Measurements from ENCODE around the gene PRC1.

The PRC1 gene

DNA sequence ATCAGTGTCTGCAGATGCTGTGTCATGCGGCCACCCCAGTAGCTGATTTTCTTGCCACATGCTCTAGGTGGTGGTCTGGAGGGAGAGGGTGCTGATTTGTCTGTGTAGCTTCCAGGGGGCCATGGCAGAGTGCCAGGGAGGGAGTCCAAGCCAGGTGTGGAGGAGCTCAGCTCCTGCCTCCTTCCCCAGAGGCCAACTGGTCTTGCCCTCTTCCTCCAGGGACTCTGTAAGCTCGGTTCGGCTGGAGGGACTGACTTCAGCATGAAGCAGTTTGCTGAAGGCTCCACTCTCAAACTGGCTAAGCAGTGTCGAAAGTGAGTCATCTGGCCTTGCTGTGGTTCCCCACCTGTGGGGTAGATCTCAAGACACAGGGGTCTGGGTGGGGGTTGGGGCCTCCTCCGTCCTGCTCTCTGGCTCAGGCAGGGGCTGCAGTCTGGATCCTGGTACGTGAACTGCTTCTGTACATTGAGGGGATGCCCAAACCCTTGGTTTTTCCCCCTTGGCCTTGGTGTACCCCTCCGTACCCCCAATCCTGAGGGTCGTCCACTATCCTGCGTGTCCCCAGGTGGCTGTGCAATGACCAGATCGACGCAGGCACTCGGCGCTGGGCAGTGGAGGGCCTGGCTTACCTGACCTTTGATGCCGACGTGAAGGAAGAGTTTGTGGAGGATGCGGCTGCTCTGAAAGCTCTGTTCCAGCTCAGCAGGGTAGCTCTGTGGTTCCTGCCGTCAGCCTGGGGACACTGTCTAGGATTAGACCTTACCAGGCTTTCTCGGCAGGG lies 46.6 kb downstream of the PRC1 start:
- Histone ChIP-seq H3K27ac (ENCODE audit: insufficient read depth, low read length, poor library complexity, severe bottlenecking) (no peak overlapping the region), H3K27me3 (replicated peaks; ENCODE audit: control insufficient read depth, insufficient read depth, low read length, poor library complexity, severe bottlenecking) (no peaks in the 10 kb centered on the region), H3K36me3 (ENCODE audit: control insufficient read depth, insufficient read depth, low read length) (peaks cover 73% of the 10 kb centered on the region), H3K4me3 (ENCODE audit: insufficient read depth, low read depth, low read length, poor library complexity, severe bottlenecking) (no peak overlapping the region), H3K4me1 (ENCODE audit: control insufficient read depth, insufficient read depth, low read length, poor library complexity, severe bottlenecking) (no peaks in the 10 kb centered on the region), H3K9me3 (ENCODE audit: control insufficient read depth, low read length) (no peaks in the 10 kb centered on the region)
- no peak for DNase-seq

DNA sequence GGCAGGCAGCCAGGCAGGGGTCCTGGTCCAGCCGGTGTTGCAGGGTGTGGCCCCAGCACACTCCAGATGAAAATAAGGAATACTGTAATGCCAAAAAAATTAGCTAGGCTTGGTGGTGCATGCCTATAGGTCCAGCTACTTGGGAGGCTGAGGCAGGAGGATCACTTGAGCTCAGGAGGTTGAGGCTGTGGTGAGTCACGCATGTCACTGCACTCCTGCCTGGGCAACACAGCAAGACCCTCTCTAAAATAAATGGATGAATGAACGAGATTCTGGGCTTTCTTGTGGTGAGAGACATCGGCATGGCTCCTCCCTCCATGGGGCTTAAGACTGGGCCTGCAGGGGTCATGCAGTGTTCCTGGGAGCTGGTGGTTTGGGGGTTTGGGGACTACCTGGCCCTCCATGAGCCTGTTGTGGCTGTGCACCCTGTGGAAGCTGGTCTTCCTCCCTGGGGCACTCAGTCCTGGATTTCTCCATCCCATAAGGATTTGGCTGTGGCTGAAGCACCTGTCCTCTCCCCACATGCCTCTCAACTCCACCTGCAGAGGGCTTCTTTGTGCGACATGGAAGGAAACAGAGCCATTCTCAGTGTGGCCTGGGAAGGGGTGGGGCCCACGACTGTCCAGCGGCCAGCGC lies 47.3 kb downstream of the PRC1 start:
- no peaks in the 10 kb centered on the region for H3K4me1 ChIP-seq (ENCODE audit: control insufficient read depth, insufficient read depth, low read length, poor library complexity, severe bottlenecking)
- H3K36me3 ChIP-seq (ENCODE audit: control insufficient read depth, insufficient read depth, low read length), result peaks cover 77% of the 10 kb centered on the region
- H3K4me3 ChIP-seq (ENCODE audit: insufficient read depth, low read depth, low read length, poor library complexity, severe bottlenecking), result no peak overlapping the region
- no peaks in the 10 kb centered on the region for H3K27me3 ChIP-seq (replicated peaks; ENCODE audit: control insufficient read depth, insufficient read depth, low read length, poor library complexity, severe bottlenecking)
- no peak overlapping the region for H3K27ac ChIP-seq (ENCODE audit: insufficient read depth, low read length, poor library complexity, severe bottlenecking)
- no peak for DNase-seq
- no peaks in the 10 kb centered on the region for H3K9me3 ChIP-seq (ENCODE audit: control insufficient read depth, low read length)

DNA sequence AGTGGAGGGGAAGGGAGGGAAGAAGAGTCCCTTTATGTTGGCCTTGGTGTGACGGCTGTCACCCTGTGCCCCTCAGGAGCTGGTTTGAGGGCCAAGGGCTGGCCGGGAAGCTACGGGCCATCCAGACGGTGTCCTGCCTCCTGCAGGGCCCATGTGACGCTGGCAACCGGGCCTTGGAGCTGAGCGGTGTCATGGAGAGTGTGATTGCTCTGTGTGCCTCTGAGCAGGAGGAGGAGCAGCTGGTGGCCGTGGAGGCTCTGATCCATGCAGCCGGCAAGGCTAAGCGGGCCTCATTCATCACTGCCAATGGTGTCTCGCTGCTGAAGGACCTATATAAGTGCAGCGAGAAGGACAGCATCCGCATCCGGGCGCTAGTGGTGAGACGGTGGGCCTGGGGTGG lies 47.8 kb downstream of the PRC1 start:
- H3K4me3 ChIP-seq (ENCODE audit: insufficient read depth, low read depth, low read length, poor library complexity, severe bottlenecking), result no peak overlapping the region
- no peaks in the 10 kb centered on the region for H3K27me3 ChIP-seq (replicated peaks; ENCODE audit: control insufficient read depth, insufficient read depth, low read length, poor library complexity, severe bottlenecking)
- H3K27ac ChIP-seq (ENCODE audit: insufficient read depth, low read length, poor library complexity, severe bottlenecking), result no peak overlapping the region
- H3K36me3 ChIP-seq (ENCODE audit: control insufficient read depth, insufficient read depth, low read length), result peaks cover 82% of the 10 kb centered on the region
- H3K4me1 ChIP-seq (ENCODE audit: control insufficient read depth, insufficient read depth, low read length, poor library complexity, severe bottlenecking), result no peaks in the 10 kb centered on the region
- H3K9me3 ChIP-seq (ENCODE audit: control insufficient read depth, low read length), result no peaks in the 10 kb centered on the region
- no peak for DNase-seq

DNA sequence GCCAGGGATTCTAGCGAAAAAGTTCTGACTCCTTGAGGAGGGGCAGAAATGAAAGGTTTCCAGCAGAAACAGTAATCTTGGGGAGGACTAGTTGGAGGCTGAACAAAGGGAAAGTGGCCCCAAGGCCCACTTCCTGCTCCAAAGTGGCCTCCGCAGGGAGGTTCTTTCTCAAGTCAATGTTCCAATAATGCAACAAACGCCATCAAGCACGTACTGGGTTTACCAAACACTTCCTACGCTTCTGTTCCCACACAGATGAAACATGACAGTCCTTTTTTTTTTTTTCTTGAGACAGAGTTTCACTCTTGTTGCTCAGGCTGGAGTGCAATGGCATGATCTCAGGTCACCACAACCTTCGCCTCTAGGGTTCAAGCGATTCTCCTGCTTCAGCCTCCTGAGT lies 49.2 kb downstream of the PRC1 start:
- H3K27ac ChIP-seq (ENCODE audit: insufficient read depth, low read length, poor library complexity, severe bottlenecking), result no peak overlapping the region
- no peaks in the 10 kb centered on the region for H3K27me3 ChIP-seq (replicated peaks; ENCODE audit: control insufficient read depth, insufficient read depth, low read length, poor library complexity, severe bottlenecking)
- H3K36me3 ChIP-seq (ENCODE audit: control insufficient read depth, insufficient read depth, low read length), result peaks cover 88% of the 10 kb centered on the region
- no peak overlapping the region for H3K4me3 ChIP-seq (ENCODE audit: insufficient read depth, low read depth, low read length, poor library complexity, severe bottlenecking)
- H3K4me1 ChIP-seq (ENCODE audit: control insufficient read depth, insufficient read depth, low read length, poor library complexity, severe bottlenecking), result no peaks in the 10 kb centered on the region
- DNase-seq, result no peak
- H3K9me3 ChIP-seq (ENCODE audit: control insufficient read depth, low read length), result no peaks in the 10 kb centered on the region

DNA sequence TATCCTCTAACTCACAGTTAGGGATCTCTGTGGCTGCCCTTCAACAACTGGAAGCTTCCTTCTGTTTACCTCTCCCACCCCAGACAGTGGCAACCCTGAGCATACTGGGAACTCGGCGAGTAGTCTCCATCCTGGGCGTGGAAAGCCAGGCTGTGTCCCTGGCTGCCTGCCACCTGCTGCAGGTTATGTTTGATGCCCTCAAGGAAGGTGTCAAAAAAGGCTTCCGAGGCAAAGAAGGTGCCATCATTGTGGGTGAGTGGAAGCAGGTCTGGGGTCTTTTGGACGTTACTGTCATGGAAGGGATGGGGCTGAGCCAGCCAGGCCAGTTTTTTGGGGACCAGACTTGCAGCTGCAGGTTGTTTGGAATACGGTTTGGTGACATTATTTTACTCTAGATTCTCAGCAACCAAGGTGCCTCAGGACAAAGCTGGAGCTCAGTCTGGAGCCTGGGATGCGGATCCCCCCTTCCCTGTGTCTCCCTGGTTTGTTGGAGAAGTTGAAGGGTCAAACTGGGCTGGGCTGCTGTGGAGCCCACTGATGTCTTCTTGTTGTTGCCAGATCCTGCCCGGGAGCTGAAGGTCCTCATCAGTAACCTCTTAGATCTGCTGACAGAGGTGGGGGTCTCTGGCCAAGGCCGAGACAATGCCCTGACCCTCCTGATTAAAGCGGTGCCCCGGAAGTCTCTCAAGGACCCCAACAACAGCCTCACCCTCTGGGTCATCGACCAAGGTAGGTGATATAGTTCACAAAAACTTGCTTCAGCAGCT lies 51.8 kb downstream of the PRC1 start:
- no peak for DNase-seq
- no peaks in the 10 kb centered on the region for H3K4me1 ChIP-seq (ENCODE audit: control insufficient read depth, insufficient read depth, low read length, poor library complexity, severe bottlenecking)
- no peak overlapping the region for H3K27ac ChIP-seq (ENCODE audit: insufficient read depth, low read length, poor library complexity, severe bottlenecking)
- no peak overlapping the region for H3K4me3 ChIP-seq (ENCODE audit: insufficient read depth, low read depth, low read length, poor library complexity, severe bottlenecking)
- peaks cover 79% of the 10 kb centered on the region for H3K36me3 ChIP-seq (ENCODE audit: control insufficient read depth, insufficient read depth, low read length)
- no peaks in the 10 kb centered on the region for H3K9me3 ChIP-seq (ENCODE audit: control insufficient read depth, low read length)
- H3K27me3 ChIP-seq (replicated peaks; ENCODE audit: control insufficient read depth, insufficient read depth, low read length, poor library complexity, severe bottlenecking), result no peaks in the 10 kb centered on the region

DNA sequence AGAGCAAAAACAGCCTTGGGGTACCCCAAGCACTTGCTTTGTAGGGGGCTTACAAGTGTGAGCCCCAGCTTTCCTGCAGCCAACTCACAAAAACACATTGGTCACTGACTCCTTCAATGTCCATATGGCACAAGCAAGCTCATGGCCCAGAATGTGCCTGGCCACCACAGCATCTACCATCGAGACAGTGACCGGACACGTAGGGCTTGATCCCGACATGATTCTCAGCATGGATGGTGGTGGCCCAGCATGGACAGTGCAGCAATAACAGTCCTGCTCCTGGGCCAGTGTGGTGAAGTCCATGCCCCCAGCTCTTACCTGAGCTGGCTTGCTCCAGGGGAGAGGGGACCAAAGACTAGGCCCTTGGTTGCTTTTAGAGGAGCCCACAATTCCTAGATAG lies 53.3 kb downstream of the PRC1 start:
- no peak for DNase-seq
- peaks cover 3% of the 10 kb centered on the region for H3K4me1 ChIP-seq (ENCODE audit: control insufficient read depth, insufficient read depth, low read length, poor library complexity, severe bottlenecking)
- H3K4me3 ChIP-seq (ENCODE audit: insufficient read depth, low read depth, low read length, poor library complexity, severe bottlenecking), result no peak overlapping the region
- H3K36me3 ChIP-seq (ENCODE audit: control insufficient read depth, insufficient read depth, low read length), result peaks cover 64% of the 10 kb centered on the region
- H3K9me3 ChIP-seq (ENCODE audit: control insufficient read depth, low read length), result no peaks in the 10 kb centered on the region
- no peak overlapping the region for H3K27ac ChIP-seq (ENCODE audit: insufficient read depth, low read length, poor library complexity, severe bottlenecking)
- H3K27me3 ChIP-seq (replicated peaks; ENCODE audit: control insufficient read depth, insufficient read depth, low read length, poor library complexity, severe bottlenecking), result no peaks in the 10 kb centered on the region

DNA sequence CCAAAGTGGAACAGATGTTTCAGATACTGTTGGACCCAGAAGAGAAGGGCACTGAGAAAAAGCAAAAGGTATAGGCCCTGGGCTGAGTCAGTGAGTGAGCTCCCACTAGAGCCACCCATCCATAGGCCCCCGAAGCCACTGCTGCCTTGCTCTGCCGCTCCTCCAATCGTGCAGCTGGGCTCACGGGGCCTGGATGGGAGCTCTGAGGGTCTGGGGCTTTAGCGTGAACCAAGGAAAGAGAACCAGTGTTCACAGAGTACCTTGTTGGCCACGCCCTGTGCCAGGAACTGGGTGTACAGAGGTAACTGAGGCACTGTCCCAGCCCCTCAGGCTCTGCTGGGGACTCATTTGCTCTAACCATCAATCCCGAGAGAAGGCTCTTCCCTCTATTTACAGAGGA lies 54.6 kb downstream of the PRC1 start:
- no peaks in the 10 kb centered on the region for H3K9me3 ChIP-seq (ENCODE audit: control insufficient read depth, low read length)
- peaks cover 11% of the 10 kb centered on the region for H3K4me1 ChIP-seq (ENCODE audit: control insufficient read depth, insufficient read depth, low read length, poor library complexity, severe bottlenecking)

DNA sequence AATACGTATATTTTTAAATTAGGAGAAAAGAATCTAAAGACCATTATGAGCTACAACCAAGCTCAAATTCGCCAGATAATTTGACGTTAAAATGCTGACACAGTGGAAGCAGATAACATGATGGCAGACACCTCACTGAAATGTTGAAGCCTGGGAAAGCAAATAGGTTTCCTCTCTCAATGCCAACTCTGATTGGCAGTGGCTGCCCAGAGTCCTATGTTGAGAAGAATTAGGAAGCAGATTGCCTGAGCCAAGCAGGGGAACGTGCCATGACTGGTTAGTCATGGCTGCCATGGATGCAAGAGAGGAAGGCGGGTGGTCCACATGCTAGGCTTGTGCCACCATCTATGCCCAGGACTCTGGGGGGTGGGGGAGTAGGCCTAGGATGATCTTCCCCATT lies 56.1 kb downstream of the PRC1 start:
- H3K4me1 ChIP-seq (ENCODE audit: control insufficient read depth, insufficient read depth, low read length, poor library complexity, severe bottlenecking), result peaks cover 22% of the 10 kb centered on the region
- DNase-seq, result no peak
- H3K27ac ChIP-seq (ENCODE audit: insufficient read depth, low read length, poor library complexity, severe bottlenecking), result no peak overlapping the region
- no peaks in the 10 kb centered on the region for H3K27me3 ChIP-seq (replicated peaks; ENCODE audit: control insufficient read depth, insufficient read depth, low read length, poor library complexity, severe bottlenecking)
- H3K36me3 ChIP-seq (ENCODE audit: control insufficient read depth, insufficient read depth, low read length), result peaks cover 44% of the 10 kb centered on the region
- no peak overlapping the region for H3K4me3 ChIP-seq (ENCODE audit: insufficient read depth, low read depth, low read length, poor library complexity, severe bottlenecking)
- no peaks in the 10 kb centered on the region for H3K9me3 ChIP-seq (ENCODE audit: control insufficient read depth, low read length)

More for the DNA sequence above, 54.6 kb downstream of the PRC1 start:
- Histone ChIP-seq H3K27ac (ENCODE audit: insufficient read depth, low read length, poor library complexity, severe bottlenecking) (no peak overlapping the region), H3K27me3 (replicated peaks; ENCODE audit: control insufficient read depth, insufficient read depth, low read length, poor library complexity, severe bottlenecking) (no peaks in the 10 kb centered on the region), H3K36me3 (ENCODE audit: control insufficient read depth, insufficient read depth, low read length) (peaks cover 59% of the 10 kb centered on the region), H3K4me3 (ENCODE audit: insufficient read depth, low read depth, low read length, poor library complexity, severe bottlenecking) (no peak overlapping the region)
- no peak for DNase-seq

DNA sequence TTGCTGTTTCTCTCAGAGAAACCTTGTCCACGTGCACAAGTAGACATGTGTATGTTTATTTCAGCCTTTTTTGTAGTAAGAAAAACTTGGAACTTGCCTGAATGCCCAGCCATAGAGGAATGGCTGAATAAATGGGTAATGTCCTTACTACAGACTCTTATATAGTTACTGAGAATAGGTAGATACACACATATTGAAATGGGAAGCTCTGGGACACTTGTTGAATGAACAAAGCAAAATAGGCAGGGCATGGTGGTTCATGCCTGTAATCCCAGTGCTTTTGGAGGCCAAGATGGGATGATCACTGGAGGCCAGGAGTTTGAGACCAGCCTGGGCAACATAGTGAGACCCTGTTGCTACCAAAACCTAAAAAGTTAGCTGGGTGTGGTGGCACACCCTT lies 57.5 kb downstream of the PRC1 start:
- Histone ChIP-seq H3K4me3 (ENCODE audit: insufficient read depth, low read depth, low read length, poor library complexity, severe bottlenecking) (no peak overlapping the region), H3K9me3 (ENCODE audit: control insufficient read depth, low read length) (no peaks in the 10 kb centered on the region), H3K27ac (ENCODE audit: insufficient read depth, low read length, poor library complexity, severe bottlenecking) (no peak overlapping the region), H3K4me1 (ENCODE audit: control insufficient read depth, insufficient read depth, low read length, poor library complexity, severe bottlenecking) (peaks cover 27% of the 10 kb centered on the region), H3K36me3 (ENCODE audit: control insufficient read depth, insufficient read depth, low read length) (peaks cover 30% of the 10 kb centered on the region), H3K27me3 (replicated peaks; ENCODE audit: control insufficient read depth, insufficient read depth, low read length, poor library complexity, severe bottlenecking) (no peaks in the 10 kb centered on the region)
- no peak for DNase-seq
